OCI-LY3 (cell line): ENCODE measurements around the gene SLC7A6OS.

Source experiments
- CTCF ChIP-seq: fragments of 200-600, 300-600 bp; sonication (generic); IDR thresholded peaks from 2 replicates; pipeline ENCODE4 v1.5.1; 2014; ENCODE audit warnings: antibody characterized with exemption, low read length, low read depth
- EZH2phosphoT487 ChIP-seq: fragments of 200-600 bp; shearing (Covaris generic); IDR thresholded peaks from 2 replicates; pipeline ENCODE4 v1.6.1; 2018; ENCODE audit warnings: antibody characterized with exemption, mixed run types, low read depth

DNA sequence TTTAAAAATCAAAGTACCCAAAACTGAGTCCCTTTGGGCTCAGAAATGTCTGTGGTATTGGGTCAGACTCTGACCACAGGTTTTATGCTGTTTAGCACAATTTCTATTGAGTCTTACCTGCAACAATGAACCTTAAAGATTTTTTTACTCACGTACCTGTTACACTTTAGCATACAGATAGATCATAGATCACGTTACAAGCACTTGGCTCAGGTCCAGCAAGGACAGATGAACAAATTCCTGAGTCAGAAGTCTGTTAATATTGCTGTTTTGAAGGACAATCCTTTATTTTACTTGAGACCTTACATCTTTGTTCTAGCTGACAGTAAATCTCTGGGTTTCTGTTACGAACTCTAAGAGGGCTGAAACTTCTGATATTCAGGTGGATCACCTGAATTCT is 12.8 kb downstream of the SLC7A6OS start:
- no peak for TF ChIP-seq CTCF
- no peak for TF ChIP-seq EZH2phosphoT487
